ENCODE results near the gene ISY1. TPM values are rescaled to one million over a fixed set of nuclear protein-coding genes. Genes with fewer than 3 reads are reported as not detected.

The ISY1 gene
- total and polyA plus RNA-seq, 4 donors: 6.4 to 13.2 (median 10.5) TPM

DNA sequence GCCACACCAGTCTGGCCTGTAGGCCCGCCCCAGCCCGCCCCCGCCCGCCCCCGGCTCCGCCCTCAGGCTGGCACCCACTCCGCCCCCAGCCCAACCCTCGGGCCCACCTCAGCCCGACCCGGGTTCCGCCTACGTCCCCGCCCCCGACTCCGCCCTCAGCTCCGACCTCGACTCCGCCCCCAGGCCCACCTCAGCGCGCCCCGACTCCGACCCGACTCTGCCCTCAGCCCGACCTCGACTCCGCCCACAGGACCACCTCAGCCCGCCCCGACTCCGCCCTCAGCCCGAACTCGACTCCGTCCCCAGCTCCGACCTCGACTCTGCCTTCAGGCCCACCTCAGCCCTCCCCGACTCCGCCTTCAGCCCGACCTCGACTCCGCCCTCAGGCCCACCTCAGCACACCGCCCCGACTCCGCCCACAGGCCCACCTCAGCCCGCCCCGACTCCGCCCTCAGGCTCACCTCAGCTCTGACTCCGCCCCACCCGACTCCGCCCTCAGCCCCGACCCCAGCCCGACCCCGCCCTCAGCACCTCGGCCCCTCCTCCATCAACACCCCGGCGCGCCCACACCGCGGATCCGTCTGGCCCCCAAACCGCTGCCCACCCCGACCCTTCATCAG, 39.0 kb downstream of the ISY1 start, which contains the start of gene RAB43:
Gene RAB43 (minus strand): TSS at position 13 of the 620 bp plus-strand sequence. CDS start 315 bp downstream, outside the sequence.
- 4% methylated on average over 60 of the region's 60 CpGs for WGBS
- peak; percentile 96 for DNase-seq (ENCODE audit: low spot score)
- Histone ChIP-seq H3K27me3 (ENCODE audit: control insufficient read depth in 4 of 4, insufficient read depth in 4 of 4, low read length in 3 of 4) (no peaks in the 10 kb centered on the region), H3K9ac (ENCODE audit: low read depth in 1 of 2, low read length in 2 of 2) (peak within 1 kb of the TSS; percentile 90 to 99), H3K9me3 (ENCODE audit: control insufficient read depth in 4 of 4, low read length in 3 of 4) (no peaks in the 10 kb centered on the region), H3K4me3 (ENCODE audit: low read depth in 1 of 3, low read length in 3 of 3) (peak within 1 kb of the TSS; percentile 70 to 96 (median 90)), H3K27ac (ENCODE audit: low read depth in 1 of 2, low read length in 2 of 2) (peak within 1 kb of the TSS; percentile 99 to 100), H3K4me1 (ENCODE audit: control insufficient read depth in 4 of 4, insufficient read depth in 4 of 4, low read length in 3 of 4) (peaks cover 17 to 46% (median 40%) of the 10 kb centered on the region in 4 donors), H3K36me3 (ENCODE audit: control insufficient read depth in 4 of 4, insufficient read depth in 3 of 4, low read depth in 1 of 4, low read length in 3 of 4) (peaks cover 0 to 6% (median 1%) of the 10 kb centered on the region in 4 donors)
- TF ChIP-seq, protein P1, sequence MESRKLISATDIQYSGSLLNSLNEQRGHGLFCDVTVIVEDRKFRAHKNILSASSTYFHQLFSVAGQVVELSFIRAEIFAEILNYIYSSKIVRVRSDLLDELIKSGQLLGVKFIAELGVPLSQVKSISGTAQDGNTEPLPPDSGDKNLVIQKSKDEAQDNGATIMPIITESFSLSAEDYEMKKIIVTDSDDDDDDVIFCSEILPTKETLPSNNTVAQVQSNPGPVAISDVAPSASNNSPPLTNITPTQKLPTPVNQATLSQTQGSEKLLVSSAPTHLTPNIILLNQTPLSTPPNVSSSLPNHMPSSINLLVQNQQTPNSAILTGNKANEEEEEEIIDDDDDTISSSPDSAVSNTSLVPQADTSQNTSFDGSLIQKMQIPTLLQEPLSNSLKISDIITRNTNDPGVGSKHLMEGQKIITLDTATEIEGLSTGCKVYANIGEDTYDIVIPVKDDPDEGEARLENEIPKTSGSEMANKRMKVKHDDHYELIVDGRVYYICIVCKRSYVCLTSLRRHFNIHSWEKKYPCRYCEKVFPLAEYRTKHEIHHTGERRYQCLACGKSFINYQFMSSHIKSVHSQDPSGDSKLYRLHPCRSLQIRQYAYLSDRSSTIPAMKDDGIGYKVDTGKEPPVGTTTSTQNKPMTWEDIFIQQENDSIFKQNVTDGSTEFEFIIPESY (IDR thresholded peaks at IDR 0.05): no peak
- peak; percentile 57 to 72 for TF ChIP-seq RXRA (IDR thresholded peaks at IDR 0.05)
- TF ChIP-seq SP1 (IDR thresholded peaks at IDR 0.05): peak; percentile 93
- no peak for TF ChIP-seq FOXA1 (IDR thresholded peaks at IDR 0.05)
- TF ChIP-seq, protein P2, sequence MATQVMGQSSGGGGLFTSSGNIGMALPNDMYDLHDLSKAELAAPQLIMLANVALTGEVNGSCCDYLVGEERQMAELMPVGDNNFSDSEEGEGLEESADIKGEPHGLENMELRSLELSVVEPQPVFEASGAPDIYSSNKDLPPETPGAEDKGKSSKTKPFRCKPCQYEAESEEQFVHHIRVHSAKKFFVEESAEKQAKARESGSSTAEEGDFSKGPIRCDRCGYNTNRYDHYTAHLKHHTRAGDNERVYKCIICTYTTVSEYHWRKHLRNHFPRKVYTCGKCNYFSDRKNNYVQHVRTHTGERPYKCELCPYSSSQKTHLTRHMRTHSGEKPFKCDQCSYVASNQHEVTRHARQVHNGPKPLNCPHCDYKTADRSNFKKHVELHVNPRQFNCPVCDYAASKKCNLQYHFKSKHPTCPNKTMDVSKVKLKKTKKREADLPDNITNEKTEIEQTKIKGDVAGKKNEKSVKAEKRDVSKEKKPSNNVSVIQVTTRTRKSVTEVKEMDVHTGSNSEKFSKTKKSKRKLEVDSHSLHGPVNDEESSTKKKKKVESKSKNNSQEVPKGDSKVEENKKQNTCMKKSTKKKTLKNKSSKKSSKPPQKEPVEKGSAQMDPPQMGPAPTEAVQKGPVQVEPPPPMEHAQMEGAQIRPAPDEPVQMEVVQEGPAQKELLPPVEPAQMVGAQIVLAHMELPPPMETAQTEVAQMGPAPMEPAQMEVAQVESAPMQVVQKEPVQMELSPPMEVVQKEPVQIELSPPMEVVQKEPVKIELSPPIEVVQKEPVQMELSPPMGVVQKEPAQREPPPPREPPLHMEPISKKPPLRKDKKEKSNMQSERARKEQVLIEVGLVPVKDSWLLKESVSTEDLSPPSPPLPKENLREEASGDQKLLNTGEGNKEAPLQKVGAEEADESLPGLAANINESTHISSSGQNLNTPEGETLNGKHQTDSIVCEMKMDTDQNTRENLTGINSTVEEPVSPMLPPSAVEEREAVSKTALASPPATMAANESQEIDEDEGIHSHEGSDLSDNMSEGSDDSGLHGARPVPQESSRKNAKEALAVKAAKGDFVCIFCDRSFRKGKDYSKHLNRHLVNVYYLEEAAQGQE (IDR thresholded peaks at IDR 0.05): no peak
- peak; percentile 19 for TF ChIP-seq HNF4G (IDR thresholded peaks at IDR 0.05)
- no peak for TF ChIP-seq NR2F2 (IDR thresholded peaks at IDR 0.05)
- no peak for TF ChIP-seq GABPA (IDR thresholded peaks at IDR 0.05 in 1 of 2, conservative IDR thresholded peaks at IDR 0.05 in 1 of 2)
- peak in 1 of 2 donors; percentile 38 for TF ChIP-seq EGR1 (IDR thresholded peaks at IDR 0.05; ENCODE audit: low read depth in 2 of 2)
- TF ChIP-seq RAD21 (IDR thresholded peaks at IDR 0.05): peak in 1 of 2 donors; percentile 5
- TF ChIP-seq, protein P3, sequence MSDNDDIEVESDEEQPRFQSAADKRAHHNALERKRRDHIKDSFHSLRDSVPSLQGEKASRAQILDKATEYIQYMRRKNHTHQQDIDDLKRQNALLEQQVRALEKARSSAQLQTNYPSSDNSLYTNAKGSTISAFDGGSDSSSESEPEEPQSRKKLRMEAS (IDR thresholded peaks at IDR 0.05): no peak
- no peak for TF ChIP-seq FOXA2 (IDR thresholded peaks at IDR 0.05)
- no peak for TF ChIP-seq TAF1 (conservative IDR thresholded peaks at IDR 0.05)
- no peak for TF ChIP-seq YY1 (IDR thresholded peaks at IDR 0.05)
- TF ChIP-seq JUND (IDR thresholded peaks at IDR 0.05): no peak
- TF ChIP-seq, protein P4, sequence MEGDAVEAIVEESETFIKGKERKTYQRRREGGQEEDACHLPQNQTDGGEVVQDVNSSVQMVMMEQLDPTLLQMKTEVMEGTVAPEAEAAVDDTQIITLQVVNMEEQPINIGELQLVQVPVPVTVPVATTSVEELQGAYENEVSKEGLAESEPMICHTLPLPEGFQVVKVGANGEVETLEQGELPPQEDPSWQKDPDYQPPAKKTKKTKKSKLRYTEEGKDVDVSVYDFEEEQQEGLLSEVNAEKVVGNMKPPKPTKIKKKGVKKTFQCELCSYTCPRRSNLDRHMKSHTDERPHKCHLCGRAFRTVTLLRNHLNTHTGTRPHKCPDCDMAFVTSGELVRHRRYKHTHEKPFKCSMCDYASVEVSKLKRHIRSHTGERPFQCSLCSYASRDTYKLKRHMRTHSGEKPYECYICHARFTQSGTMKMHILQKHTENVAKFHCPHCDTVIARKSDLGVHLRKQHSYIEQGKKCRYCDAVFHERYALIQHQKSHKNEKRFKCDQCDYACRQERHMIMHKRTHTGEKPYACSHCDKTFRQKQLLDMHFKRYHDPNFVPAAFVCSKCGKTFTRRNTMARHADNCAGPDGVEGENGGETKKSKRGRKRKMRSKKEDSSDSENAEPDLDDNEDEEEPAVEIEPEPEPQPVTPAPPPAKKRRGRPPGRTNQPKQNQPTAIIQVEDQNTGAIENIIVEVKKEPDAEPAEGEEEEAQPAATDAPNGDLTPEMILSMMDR (IDR thresholded peaks at IDR 0.05; ENCODE audit: low read depth, low read length, missing input control): no peak
- no peak for TF ChIP-seq ATF3 (IDR thresholded peaks at IDR 0.05)
- TF ChIP-seq HNF4A (conservative IDR thresholded peaks at IDR 0.05): peak; percentile 22 to 54

Measured in liver (tissue), 9 donors.